Measurements from ENCODE around the gene VPS37C. TPM values are rescaled to one million over a fixed set of nuclear protein-coding genes. Genes with fewer than 3 reads are reported as not detected.

VPS37C gene
- total and polyA plus RNA-seq, 9 of the 15 experiments (the other 6 are each of a cell fraction or from before 2014, with no cell fraction given) = 0.62 to 29.8 (median 11.5) TPM

DNA sequence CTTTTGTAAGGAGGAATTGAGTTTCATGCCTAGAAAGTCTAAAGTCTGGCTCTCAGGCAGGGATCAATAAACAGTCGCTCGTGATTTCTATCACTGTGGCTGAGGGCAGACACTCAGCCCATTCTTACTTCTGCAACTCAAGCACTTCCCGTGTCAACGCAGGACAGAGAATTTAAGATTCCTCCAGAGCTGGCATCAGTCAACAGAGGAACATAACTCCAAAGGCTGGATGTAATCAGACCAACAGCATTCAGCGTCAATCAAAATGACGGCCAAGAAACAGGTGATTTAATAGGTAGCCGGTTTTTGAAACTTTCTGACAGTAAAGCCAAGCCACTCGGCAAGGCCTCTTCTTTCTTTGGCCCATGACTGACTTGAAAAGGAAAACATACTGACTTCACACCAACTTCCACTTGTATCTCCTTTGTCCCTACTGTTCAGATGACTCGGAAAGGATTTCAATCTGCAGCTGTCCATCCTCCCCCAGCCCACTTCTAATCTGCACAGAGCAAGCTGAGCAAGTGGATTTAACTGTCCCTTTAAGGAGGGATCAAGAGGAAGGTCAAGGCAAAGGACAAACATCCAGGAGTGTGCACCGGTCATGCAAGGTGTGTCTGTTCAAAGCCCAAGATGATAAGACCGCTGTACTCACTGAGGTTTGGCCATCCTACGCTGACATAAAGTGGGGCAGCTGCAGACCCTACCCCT lies 9.5 kb downstream of the VPS37C start (continued):
- TF ChIP-seq, protein P1, sequence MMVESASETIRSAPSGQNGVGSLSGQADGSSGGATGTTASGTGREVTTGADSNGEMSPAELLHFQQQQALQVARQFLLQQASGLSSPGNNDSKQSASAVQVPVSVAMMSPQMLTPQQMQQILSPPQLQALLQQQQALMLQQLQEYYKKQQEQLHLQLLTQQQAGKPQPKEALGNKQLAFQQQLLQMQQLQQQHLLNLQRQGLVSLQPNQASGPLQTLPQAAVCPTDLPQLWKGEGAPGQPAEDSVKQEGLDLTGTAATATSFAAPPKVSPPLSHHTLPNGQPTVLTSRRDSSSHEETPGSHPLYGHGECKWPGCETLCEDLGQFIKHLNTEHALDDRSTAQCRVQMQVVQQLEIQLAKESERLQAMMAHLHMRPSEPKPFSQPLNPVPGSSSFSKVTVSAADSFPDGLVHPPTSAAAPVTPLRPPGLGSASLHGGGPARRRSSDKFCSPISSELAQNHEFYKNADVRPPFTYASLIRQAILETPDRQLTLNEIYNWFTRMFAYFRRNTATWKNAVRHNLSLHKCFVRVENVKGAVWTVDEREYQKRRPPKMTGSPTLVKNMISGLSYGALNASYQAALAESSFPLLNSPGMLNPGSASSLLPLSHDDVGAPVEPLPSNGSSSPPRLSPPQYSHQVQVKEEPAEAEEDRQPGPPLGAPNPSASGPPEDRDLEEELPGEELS (CRISPR knock-in tag; IDR thresholded peaks at IDR 0.05; ENCODE audit: borderline replicate concordance) = no peak
- TF ChIP-seq GTF2F1 (IDR thresholded peaks at IDR 0.05; ENCODE audit: low read depth, low read length) = no peak
- TF ChIP-seq RBM22 (IDR thresholded peaks at IDR 0.05; ENCODE audit: low read depth, low read length, poor library complexity, severe bottlenecking) = no peak
- TF ChIP-seq, protein P2, sequence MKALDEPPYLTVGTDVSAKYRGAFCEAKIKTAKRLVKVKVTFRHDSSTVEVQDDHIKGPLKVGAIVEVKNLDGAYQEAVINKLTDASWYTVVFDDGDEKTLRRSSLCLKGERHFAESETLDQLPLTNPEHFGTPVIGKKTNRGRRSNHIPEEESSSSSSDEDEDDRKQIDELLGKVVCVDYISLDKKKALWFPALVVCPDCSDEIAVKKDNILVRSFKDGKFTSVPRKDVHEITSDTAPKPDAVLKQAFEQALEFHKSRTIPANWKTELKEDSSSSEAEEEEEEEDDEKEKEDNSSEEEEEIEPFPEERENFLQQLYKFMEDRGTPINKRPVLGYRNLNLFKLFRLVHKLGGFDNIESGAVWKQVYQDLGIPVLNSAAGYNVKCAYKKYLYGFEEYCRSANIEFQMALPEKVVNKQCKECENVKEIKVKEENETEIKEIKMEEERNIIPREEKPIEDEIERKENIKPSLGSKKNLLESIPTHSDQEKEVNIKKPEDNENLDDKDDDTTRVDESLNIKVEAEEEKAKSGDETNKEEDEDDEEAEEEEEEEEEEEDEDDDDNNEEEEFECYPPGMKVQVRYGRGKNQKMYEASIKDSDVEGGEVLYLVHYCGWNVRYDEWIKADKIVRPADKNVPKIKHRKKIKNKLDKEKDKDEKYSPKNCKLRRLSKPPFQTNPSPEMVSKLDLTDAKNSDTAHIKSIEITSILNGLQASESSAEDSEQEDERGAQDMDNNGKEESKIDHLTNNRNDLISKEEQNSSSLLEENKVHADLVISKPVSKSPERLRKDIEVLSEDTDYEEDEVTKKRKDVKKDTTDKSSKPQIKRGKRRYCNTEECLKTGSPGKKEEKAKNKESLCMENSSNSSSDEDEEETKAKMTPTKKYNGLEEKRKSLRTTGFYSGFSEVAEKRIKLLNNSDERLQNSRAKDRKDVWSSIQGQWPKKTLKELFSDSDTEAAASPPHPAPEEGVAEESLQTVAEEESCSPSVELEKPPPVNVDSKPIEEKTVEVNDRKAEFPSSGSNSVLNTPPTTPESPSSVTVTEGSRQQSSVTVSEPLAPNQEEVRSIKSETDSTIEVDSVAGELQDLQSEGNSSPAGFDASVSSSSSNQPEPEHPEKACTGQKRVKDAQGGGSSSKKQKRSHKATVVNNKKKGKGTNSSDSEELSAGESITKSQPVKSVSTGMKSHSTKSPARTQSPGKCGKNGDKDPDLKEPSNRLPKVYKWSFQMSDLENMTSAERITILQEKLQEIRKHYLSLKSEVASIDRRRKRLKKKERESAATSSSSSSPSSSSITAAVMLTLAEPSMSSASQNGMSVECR (CRISPR knock-in tag; IDR thresholded peaks at IDR 0.05) = no peak
- no peak for TF ChIP-seq ESRRB (CRISPR knock-in tag; IDR thresholded peaks at IDR 0.05; ENCODE audit: borderline replicate concordance)
- peak; percentile 96 for TF ChIP-seq CBFA2T3 (IDR thresholded peaks at IDR 0.05)
- TF ChIP-seq, protein P3, sequence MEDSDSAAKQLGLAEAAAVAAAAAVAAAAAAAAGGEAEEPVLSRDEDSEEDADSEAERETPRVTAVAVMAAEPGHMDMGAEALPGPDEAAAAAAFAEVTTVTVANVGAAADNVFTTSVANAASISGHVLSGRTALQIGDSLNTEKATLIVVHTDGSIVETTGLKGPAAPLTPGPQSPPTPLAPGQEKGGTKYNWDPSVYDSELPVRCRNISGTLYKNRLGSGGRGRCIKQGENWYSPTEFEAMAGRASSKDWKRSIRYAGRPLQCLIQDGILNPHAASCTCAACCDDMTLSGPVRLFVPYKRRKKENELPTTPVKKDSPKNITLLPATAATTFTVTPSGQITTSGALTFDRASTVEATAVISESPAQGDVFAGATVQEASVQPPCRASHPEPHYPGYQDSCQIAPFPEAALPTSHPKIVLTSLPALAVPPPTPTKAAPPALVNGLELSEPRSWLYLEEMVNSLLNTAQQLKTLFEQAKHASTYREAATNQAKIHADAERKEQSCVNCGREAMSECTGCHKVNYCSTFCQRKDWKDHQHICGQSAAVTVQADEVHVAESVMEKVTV (CRISPR knock-in tag; IDR thresholded peaks at IDR 0.05) = no peak
- TF ChIP-seq, protein P4, sequence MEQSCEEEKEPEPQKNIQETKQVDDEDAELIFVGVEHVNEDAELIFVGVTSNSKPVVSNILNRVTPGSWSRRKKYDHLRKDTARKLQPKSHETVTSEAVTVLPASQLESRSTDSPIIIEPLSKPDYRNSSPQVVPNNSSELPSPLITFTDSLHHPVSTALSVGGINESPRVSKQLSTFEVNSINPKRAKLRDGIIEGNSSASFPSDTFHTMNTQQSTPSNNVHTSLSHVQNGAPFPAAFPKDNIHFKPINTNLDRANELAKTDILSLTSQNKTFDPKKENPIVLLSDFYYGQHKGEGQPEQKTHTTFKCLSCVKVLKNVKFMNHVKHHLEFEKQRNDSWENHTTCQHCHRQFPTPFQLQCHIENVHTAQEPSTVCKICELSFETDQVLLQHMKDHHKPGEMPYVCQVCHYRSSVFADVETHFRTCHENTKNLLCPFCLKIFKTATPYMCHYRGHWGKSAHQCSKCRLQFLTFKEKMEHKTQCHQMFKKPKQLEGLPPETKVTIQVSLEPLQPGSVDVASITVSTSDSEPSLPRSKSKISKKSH (CRISPR knock-in tag; IDR thresholded peaks at IDR 0.05) = no peak
- TF ChIP-seq, protein P5, sequence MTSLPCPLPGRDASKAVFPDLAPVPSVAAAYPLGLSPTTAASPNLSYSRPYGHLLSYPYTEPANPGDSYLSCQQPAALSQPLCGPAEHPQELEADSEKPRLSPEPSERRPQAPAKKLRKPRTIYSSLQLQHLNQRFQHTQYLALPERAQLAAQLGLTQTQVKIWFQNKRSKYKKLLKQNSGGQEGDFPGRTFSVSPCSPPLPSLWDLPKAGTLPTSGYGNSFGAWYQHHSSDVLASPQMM (CRISPR knock-in tag; IDR thresholded peaks at IDR 0.05) = no peak
- TF ChIP-seq, protein P6, sequence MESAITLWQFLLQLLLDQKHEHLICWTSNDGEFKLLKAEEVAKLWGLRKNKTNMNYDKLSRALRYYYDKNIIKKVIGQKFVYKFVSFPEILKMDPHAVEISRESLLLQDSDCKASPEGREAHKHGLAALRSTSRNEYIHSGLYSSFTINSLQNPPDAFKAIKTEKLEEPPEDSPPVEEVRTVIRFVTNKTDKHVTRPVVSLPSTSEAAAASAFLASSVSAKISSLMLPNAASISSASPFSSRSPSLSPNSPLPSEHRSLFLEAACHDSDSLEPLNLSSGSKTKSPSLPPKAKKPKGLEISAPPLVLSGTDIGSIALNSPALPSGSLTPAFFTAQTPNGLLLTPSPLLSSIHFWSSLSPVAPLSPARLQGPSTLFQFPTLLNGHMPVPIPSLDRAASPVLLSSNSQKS (CRISPR knock-in tag; IDR thresholded peaks at IDR 0.05) = no peak
- TF ChIP-seq ZNF24 (IDR thresholded peaks at IDR 0.05) = no peak
- no peak for TF ChIP-seq FOXJ3 (CRISPR knock-in tag; IDR thresholded peaks at IDR 0.05)
- no peak for TF ChIP-seq ELF2 (CRISPR knock-in tag; IDR thresholded peaks at IDR 0.05)
- TF ChIP-seq FOSL1 (tag; conservative IDR thresholded peaks at IDR 0.05) = no peak
- TF ChIP-seq RBM15 (IDR thresholded peaks at IDR 0.05; ENCODE audit: insufficient read depth, low read length) = no peak
- no peak for TF ChIP-seq POLR2AphosphoS2 (IDR thresholded peaks at IDR 0.05; ENCODE audit: low read length)
